ENCODE results near the gene EEF2.
"Not testable (repeated sequence)": the region's sequence is repeated elsewhere in the genome, so short reads cannot be mapped to it uniquely, and the experiment has no call there.

The EEF2 gene

DNA sequence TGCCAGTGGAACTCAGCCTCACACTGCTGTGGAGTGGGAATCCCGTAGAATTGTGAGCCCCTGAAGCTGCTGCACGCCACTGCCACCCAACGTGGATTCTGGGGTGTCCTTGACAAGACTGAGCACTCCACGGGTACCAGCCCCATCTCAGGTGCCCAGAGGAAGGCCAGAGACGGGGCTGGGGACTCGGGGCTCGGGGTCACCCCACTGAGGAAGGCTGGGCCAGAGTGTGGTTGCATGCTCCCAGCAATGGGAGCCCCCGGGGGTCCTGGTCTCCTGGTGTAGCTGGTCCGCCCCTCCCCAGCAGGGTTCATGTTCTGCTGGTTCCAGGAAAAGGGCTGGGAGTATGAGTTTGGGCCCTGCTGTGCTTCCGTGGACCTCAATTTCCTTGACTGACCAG lies 29.6 kb downstream of the EEF2 start:
- Histone ChIP-seq H3K9me2 (ENCODE audit: low read depth, low read length) (no peaks in the 10 kb centered on the region), H3K9ac (ENCODE audit: low read length) (no peak overlapping the region), H2AFZ (ENCODE audit: low read length) (no peak overlapping the region), H3K4me2 (ENCODE audit: low read length) (no peak overlapping the region), H3K27ac (ENCODE audit: low read depth, low read length, poor library complexity, severe bottlenecking) (no peak overlapping the region), H3K9me3 (ENCODE audit: low read length) (no peaks in the 10 kb centered on the region), H3F3A (ENCODE audit: insufficient read depth, low read length) (no peaks in the 10 kb centered on the region), H3K27me3 (ENCODE audit: insufficient read depth, low read length) (no peaks in the 10 kb centered on the region), H4K20me1 (ENCODE audit: insufficient read depth, low read length) (no peaks in the 10 kb centered on the region), H3K36me3 (ENCODE audit: insufficient read depth, low read length) (peaks cover 24% of the 10 kb centered on the region), H3K79me2 (ENCODE audit: insufficient read depth, low read length) (no peaks in the 10 kb centered on the region), H3K4me1 (ENCODE audit: insufficient read depth, low read length, severe bottlenecking) (no peaks in the 10 kb centered on the region), H3K4me3 (ENCODE audit: low read depth, low read length, poor library complexity, severe bottlenecking) (no peak overlapping the region)
- TF ChIP-seq, protein P1, sequence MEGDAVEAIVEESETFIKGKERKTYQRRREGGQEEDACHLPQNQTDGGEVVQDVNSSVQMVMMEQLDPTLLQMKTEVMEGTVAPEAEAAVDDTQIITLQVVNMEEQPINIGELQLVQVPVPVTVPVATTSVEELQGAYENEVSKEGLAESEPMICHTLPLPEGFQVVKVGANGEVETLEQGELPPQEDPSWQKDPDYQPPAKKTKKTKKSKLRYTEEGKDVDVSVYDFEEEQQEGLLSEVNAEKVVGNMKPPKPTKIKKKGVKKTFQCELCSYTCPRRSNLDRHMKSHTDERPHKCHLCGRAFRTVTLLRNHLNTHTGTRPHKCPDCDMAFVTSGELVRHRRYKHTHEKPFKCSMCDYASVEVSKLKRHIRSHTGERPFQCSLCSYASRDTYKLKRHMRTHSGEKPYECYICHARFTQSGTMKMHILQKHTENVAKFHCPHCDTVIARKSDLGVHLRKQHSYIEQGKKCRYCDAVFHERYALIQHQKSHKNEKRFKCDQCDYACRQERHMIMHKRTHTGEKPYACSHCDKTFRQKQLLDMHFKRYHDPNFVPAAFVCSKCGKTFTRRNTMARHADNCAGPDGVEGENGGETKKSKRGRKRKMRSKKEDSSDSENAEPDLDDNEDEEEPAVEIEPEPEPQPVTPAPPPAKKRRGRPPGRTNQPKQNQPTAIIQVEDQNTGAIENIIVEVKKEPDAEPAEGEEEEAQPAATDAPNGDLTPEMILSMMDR (IDR thresholded peaks at IDR 0.05; ENCODE audit: low read length) = no peak
- TF ChIP-seq EZH2 (IDR thresholded peaks at IDR 0.05; ENCODE audit: borderline replicate concordance, low read length) = no peak

DNA sequence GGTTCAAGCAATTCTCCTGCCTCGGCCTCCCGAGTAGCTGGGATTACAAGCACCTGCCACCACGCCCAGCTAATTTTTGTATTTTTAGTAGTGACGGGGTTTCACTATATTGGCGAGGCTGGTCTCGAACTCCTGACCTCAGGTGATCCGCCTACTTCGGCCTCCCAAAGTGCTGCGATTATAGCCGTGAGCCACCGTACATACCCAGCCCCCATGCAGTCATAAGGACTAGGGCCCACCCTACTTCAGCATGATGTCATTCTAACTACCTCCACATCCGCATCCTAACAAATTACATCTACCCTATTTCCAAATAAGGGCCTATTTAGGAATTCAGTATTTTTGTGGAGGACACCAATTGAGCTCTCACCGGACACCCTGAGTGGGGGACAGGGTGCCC lies 30.0 kb downstream of the EEF2 start:
- H3K9me2 ChIP-seq (ENCODE audit: low read depth, low read length); H3K9ac ChIP-seq (ENCODE audit: low read length); H4K20me1 ChIP-seq (ENCODE audit: insufficient read depth, low read length); H3F3A ChIP-seq (ENCODE audit: insufficient read depth, low read length); H3K4me2 ChIP-seq (ENCODE audit: low read length); H2AFZ ChIP-seq (ENCODE audit: low read length); H3K27ac ChIP-seq (ENCODE audit: low read depth, low read length, poor library complexity, severe bottlenecking); H3K4me3 ChIP-seq (ENCODE audit: low read depth, low read length, poor library complexity, severe bottlenecking); H3K79me2 ChIP-seq (ENCODE audit: insufficient read depth, low read length); H3K4me1 ChIP-seq (ENCODE audit: insufficient read depth, low read length, severe bottlenecking); H3K9me3 ChIP-seq (ENCODE audit: low read length); H3K27me3 ChIP-seq (ENCODE audit: insufficient read depth, low read length): not testable (repeated sequence)
- H3K36me3 ChIP-seq (ENCODE audit: insufficient read depth, low read length) = peaks cover 22% of the 10 kb centered on the region

DNA sequence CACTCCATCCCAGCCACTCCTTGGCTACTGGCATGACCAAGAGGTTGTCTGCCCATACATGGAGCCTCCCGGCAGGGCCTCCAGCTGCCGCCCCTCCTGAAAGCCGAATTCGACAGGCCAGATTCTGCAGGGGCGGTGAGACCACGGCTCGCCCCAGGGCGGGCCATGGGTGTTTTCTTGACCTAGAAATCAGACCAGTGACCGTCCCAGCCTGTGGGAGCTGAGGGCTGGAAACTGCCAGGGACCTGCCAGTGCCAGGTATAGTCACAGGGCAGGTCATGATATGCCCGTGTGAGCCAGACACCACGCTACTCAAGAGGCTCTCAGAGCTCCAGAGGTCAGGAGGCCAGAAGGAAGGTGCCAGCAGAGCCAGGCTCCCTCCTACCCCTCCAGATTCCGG lies 31.2 kb downstream of the EEF2 start:
- H3K36me3 ChIP-seq (ENCODE audit: insufficient read depth, low read length) = peaks cover 13% of the 10 kb centered on the region; the same call in 1 of the 2 replicates
- no peaks in the 10 kb centered on the region for H3K9me3 ChIP-seq (ENCODE audit: low read length)
- no peaks in the 10 kb centered on the region; the same call in 1 of the 2 replicates for H3K27me3 ChIP-seq (ENCODE audit: insufficient read depth, low read length)
- H3K79me2 ChIP-seq (ENCODE audit: insufficient read depth, low read length) = no peaks in the 10 kb centered on the region
- no peak overlapping the region for H3K4me2 ChIP-seq (ENCODE audit: low read length)
- no peak overlapping the region for H3K9ac ChIP-seq (ENCODE audit: low read length)
- H3K4me3 ChIP-seq (ENCODE audit: low read depth, low read length, poor library complexity, severe bottlenecking) = no peak overlapping the region
- H3F3A ChIP-seq (ENCODE audit: insufficient read depth, low read length) = no peaks in the 10 kb centered on the region
- no peaks in the 10 kb centered on the region for H3K9me2 ChIP-seq (ENCODE audit: low read depth, low read length)
- no peak overlapping the region for H3K27ac ChIP-seq (ENCODE audit: low read depth, low read length, poor library complexity, severe bottlenecking)
- H2AFZ ChIP-seq (ENCODE audit: low read length) = no peak overlapping the region
- H4K20me1 ChIP-seq (ENCODE audit: insufficient read depth, low read length) = no peaks in the 10 kb centered on the region
- no peaks in the 10 kb centered on the region for H3K4me1 ChIP-seq (ENCODE audit: insufficient read depth, low read length, severe bottlenecking)
- TF ChIP-seq, protein P1 (IDR thresholded peaks at IDR 0.05; ENCODE audit: low read length) = no peak
- TF ChIP-seq EZH2 (IDR thresholded peaks at IDR 0.05; ENCODE audit: borderline replicate concordance, low read length) = no peak

DNA sequence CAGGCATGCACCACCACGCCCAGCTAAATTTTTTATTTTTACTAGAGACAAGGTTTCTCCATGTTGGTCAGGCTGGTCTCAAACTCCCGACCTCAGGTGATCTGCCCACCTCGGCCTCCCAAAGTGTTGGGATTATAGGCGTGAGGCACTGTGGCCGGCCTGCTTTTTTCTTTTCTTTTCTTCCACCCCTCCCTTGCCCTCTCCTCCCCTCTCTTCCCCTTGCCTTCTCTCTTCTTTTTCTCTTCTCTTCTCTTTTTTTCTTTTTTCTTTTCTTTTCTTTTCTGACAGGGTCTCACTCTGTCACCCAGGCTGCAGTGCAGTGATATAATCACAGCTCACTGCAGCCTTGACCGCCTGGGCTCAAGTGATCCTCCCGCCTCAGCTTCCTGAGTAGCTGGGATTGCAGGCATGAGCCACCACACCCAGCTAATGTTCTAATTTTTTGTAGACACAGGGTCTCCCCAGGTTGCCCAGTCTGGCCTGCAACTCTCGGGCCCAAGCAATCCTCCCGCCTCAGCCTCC lies 32.4 kb downstream of the EEF2 start:
- not testable (repeated sequence) for H3K9ac ChIP-seq (ENCODE audit: low read length); H3K4me1 ChIP-seq (ENCODE audit: insufficient read depth, low read length, severe bottlenecking); H3K27ac ChIP-seq (ENCODE audit: low read depth, low read length, poor library complexity, severe bottlenecking)

More for the DNA sequence above, 32.4 kb downstream of the EEF2 start:
- not testable (repeated sequence) for H3K4me3 ChIP-seq (ENCODE audit: low read depth, low read length, poor library complexity, severe bottlenecking); H2AFZ ChIP-seq (ENCODE audit: low read length); H3K9me2 ChIP-seq (ENCODE audit: low read depth, low read length); H3K27me3 ChIP-seq (ENCODE audit: insufficient read depth, low read length); H3F3A ChIP-seq (ENCODE audit: insufficient read depth, low read length); H3K36me3 ChIP-seq (ENCODE audit: insufficient read depth, low read length); H3K4me2 ChIP-seq (ENCODE audit: low read length); H4K20me1 ChIP-seq (ENCODE audit: insufficient read depth, low read length); H3K9me3 ChIP-seq (ENCODE audit: low read length); H3K79me2 ChIP-seq (ENCODE audit: insufficient read depth, low read length)
